IMR-90 (cell line): ENCODE results near the gene OBP2B. TPM values are rescaled to one million over a fixed set of nuclear protein-coding genes. Genes with fewer than 3 reads are reported as not detected.

ENCODE experiments used
- ATAC-seq: fragments of 200-7000 bp; cut with Tn5 transposase; 2 replicates; pipeline ENCODE4 v1.9.1; 2020; ENCODE audit warnings: low read depth, mild to moderate bottlenecking, moderate library complexity
- BruUV-seq: library from RNA; stranded (reverse); fragments of 400-500 nt; replicated peaks from 2 replicates; lab custom pipeline; 2021; lab: Mats Ljungman, UMichigan
- CTCF ChIA-PET: fragments of 300-600 bp; formaldehyde crosslinking; extraction: SDS; loops from one replicate; lab custom pipeline; 2021; ENCODE audit warnings: antibody characterized with exemption; lab: Yijun Ruan, JAX
- POLR2A ChIA-PET: fragments of 300-600 bp; sonication (Branson Sonifier 250); formaldehyde crosslinking; loops from one replicate; lab custom pipeline; 2022; ENCODE audit warnings: antibody characterized with exemption; ENCODE audit not compliant: unreplicated experiment; lab: Charles Lee
- DNase-seq: peaks from one replicate; pipeline ENCODE4 v3.0.0; 2013
- H2AFZ ChIP-seq: replicated peaks from 2 replicates; pipeline ENCODE3; 2013; ENCODE audit warnings: low read length, mild to moderate bottlenecking; ENCODE audit not compliant: poor library complexity
- H2AK5ac ChIP-seq: 2 replicates; pipeline ENCODE4 v1.6.1; 2013; ENCODE audit warnings: low read depth, low read length, inconsistent platforms
- H2AK9ac ChIP-seq: replicated peaks from 2 replicates; pipeline ENCODE3; 2013; ENCODE audit warnings: mild to moderate bottlenecking, low read depth, low read length, moderate library complexity; ENCODE audit not compliant: poor library complexity
- H2BK120ac ChIP-seq: 2 replicates; pipeline ENCODE4 v1.6.1; 2013; ENCODE audit warnings: low read depth, low read length, inconsistent platforms
- H2BK15ac ChIP-seq: 3 replicates; pipeline ENCODE4 v1.6.1; 2013; ENCODE audit warnings: low read depth, low read length, inconsistent platforms
- H2BK20ac ChIP-seq: 2 replicates; pipeline ENCODE4 v1.6.1; 2013; ENCODE audit warnings: low read depth, mild to moderate bottlenecking, inconsistent platforms, low read length, moderate library complexity
- H2BK5ac ChIP-seq: 2 replicates; pipeline ENCODE4 v1.6.1; 2013; ENCODE audit warnings: mild to moderate bottlenecking, low read depth, low read length, inconsistent platforms; ENCODE audit not compliant: poor library complexity, severe bottlenecking
- H3K14ac ChIP-seq: replicated peaks from 2 replicates; pipeline ENCODE4 v1.6.1; 2013; ENCODE audit warnings: low read depth, low read length, inconsistent platforms
- H3K18ac ChIP-seq: 2 replicates; pipeline ENCODE4 v1.6.1; 2013; ENCODE audit warnings: low read depth, low read length, control low read depth
- H3K23ac ChIP-seq: 2 replicates; pipeline ENCODE4 v1.6.1; 2013; ENCODE audit warnings: low read depth, low read length, inconsistent platforms
- H3K27ac ChIP-seq: 2 replicates; pipeline ENCODE4 v1.5.1; 2013; ENCODE audit warnings: mild to moderate bottlenecking, control low read depth, low read length; ENCODE audit not compliant: insufficient read depth
- H3K27me3 ChIP-seq: 2 replicates; pipeline ENCODE4 v1.6.1; 2013; ENCODE audit warnings: low read length; ENCODE audit not compliant: control insufficient read depth, insufficient read depth
- H3K36me3 ChIP-seq: 2 replicates; pipeline ENCODE4 v1.6.1; 2013; ENCODE audit warnings: low read length, mixed read lengths; ENCODE audit not compliant: control insufficient read depth, insufficient read depth
- H3K4ac ChIP-seq: 2 replicates; pipeline ENCODE4 v1.6.1; 2013; ENCODE audit warnings: low read depth, low read length, inconsistent platforms
- H3K4me1 ChIP-seq: 2 replicates; pipeline ENCODE4 v1.6.1; 2013; ENCODE audit warnings: low read length, mixed read lengths; ENCODE audit not compliant: control insufficient read depth, insufficient read depth
- H3K4me2 ChIP-seq: 2 replicates; pipeline ENCODE4 v1.6.1; 2013; ENCODE audit warnings: low read depth, mild to moderate bottlenecking, control low read depth, low read length, moderate library complexity
- H3K4me3 ChIP-seq: 2 replicates; pipeline ENCODE4 v1.5.1; 2013; ENCODE audit warnings: low read depth, mild to moderate bottlenecking, control low read depth, low read length, moderate library complexity; ENCODE audit not compliant: insufficient read depth
- H3K56ac ChIP-seq: 2 replicates; pipeline ENCODE4 v1.6.1; 2013; ENCODE audit warnings: low read length, inconsistent platforms; ENCODE audit not compliant: insufficient read depth; ENCODE audit errors: extremely low read depth
- H3K79me1 ChIP-seq, 2 experiments: 2 replicates each; pipeline ENCODE4 v1.6.1; 2013; ENCODE audit warnings: low read length in 2 of 2, inconsistent platforms in 1 of 2, low read depth in 1 of 2
- H3K9ac ChIP-seq: 2 replicates; pipeline ENCODE4 v1.6.1; 2013; ENCODE audit warnings: low read depth, low read length, control low read depth
- H3K9me1 ChIP-seq: 2 replicates; pipeline ENCODE4 v1.6.1; 2013; ENCODE audit warnings: low read length, inconsistent platforms; ENCODE audit not compliant: insufficient read depth
- H3K9me3 ChIP-seq: 2 replicates; pipeline ENCODE4 v1.6.1; 2013; ENCODE audit warnings: low read length; ENCODE audit not compliant: control insufficient read depth, insufficient read depth
- H4K20me1 ChIP-seq: 2 replicates; pipeline ENCODE4 v1.6.1; 2013; ENCODE audit warnings: low read length, inconsistent platforms; ENCODE audit not compliant: insufficient read depth
- H4K5ac ChIP-seq: 2 replicates; pipeline ENCODE4 v1.6.1; 2013; ENCODE audit warnings: mild to moderate bottlenecking, low read depth, low read length, control low read depth
- H4K8ac ChIP-seq, 2 experiments: 2 replicates each; pipeline ENCODE4 v1.6.1; 2013; ENCODE audit warnings: low read depth in 2 of 2, low read length in 2 of 2, control low read depth in 1 of 2, inconsistent platforms in 1 of 2
- H4K91ac ChIP-seq: 2 replicates; pipeline ENCODE4 v1.6.1; 2013; ENCODE audit warnings: low read depth, low read length, inconsistent platforms; ENCODE audit not compliant: insufficient read depth
- MAFK ChIP-seq: IDR thresholded peaks from 2 replicates; pipeline ENCODE4 v1.6.1; 2012; ENCODE audit warnings: low read depth, low read length, improper control_type of control experiment
- NFE2L2 ChIP-seq: fragments of 150-350 bp; IDR thresholded peaks from 2 replicates; pipeline ENCODE4 v1.6.1; 2016; ENCODE audit warnings: low read depth, mild to moderate bottlenecking, low read length
- WGBS, 2 experiments: methylation state at CpG; one replicate each; pipeline versions ENCODE4 v1.1.5 to v1.1.7; 2013; ENCODE audit warnings: missing lambda C conversion rate in 2 of 2; ENCODE audit not compliant: insufficient read length in 1 of 2; ENCODE audit errors: extremely low coverage in 2 of 2; 5-methylcytosine and 5-hydroxymethylcytosine counted together
- dilution Hi-C: fragments of 300-500 bp; cut with HindIII; formaldehyde crosslinking; loops from one replicate; pipeline ENCODE4 v1.14.3; 2018; ENCODE audit warnings: low sequenced_read_pairs; ENCODE audit not compliant: unreplicated experiment
- in situ Hi-C: fragments of 300-500 bp; cut with MboI; formaldehyde crosslinking; loops from 3 replicates; pipeline ENCODE4 v1.14.3; 2019; ENCODE audit warnings: low sequenced_read_pairs, inconsistent platforms, mixed read lengths
- intact Hi-C: fragments of 100-400 bp; cut with micrococcal nuclease; formaldehyde crosslinking; loops from 2 replicates; pipeline ENCODE4 v1.10.0; 2022
- polyA plus RNA-seq, 3 experiments: library from polyadenylated mRNA; depleted of rRNA; stranded (reverse); fragments of >200 nt; gene quantifications; 2 replicates each; pipeline ENCODE4 v1.2.3, GENCODE V29; 2012; ENCODE audit warnings: low replicate concordance in 1 of 3
- total RNA-seq: library from RNA; depleted of rRNA; stranded (reverse); fragments of >200 nt; gene quantifications from 2 replicates; pipeline ENCODE4 v1.2.3, GENCODE V29; 2012
- TF ChIP-seq, protein P1 (sequence below): fragments of 150-350 bp; IDR thresholded peaks from 2 replicates; pipeline ENCODE4 v1.6.1; 2017; ENCODE audit warnings: mild to moderate bottlenecking, antibody characterized with exemption, low read length, low read depth

The OBP2B gene
- total and polyA plus RNA-seq, 2 of the 4 experiments (the other 2 are of a cell fraction) = not detected

DNA sequence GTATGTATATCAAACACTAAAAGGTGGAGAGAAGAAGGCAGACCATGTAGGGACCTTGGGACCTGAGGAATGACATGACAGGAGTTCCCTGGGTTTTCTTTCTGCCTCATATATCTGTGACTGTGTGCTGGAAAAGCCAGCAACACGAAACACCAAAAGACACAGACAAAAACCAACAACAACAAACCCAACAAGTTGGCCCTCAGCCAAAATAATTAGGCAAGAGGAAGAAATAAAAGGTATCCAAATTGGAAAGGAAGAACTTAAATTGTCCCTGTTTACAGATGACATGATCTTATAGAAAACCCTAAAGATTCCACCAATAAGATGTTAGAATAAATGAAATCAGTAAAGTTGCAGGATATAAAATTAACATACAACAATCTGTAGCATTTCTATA is 44.2 kb upstream of the OBP2B start:
- dilution Hi-C loops = no loop called here
- H3K18ac ChIP-seq = no peak overlapping the region
- no peak overlapping the region for H4K91ac ChIP-seq
- no peaks in the 10 kb centered on the region for H3K4me1 ChIP-seq
- no peak overlapping the region for H4K8ac ChIP-seq
- CTCF ChIA-PET = interaction anchor here (1.2 kb wide), 1 partner anchor 14 kb away, joined by 3 read pairs; no protein-coding TSS in a partner anchor
- ATAC-seq = no peak
- no peaks in the 10 kb centered on the region for H3K79me1 ChIP-seq
- no peak overlapping the region for H3K9ac ChIP-seq
- no peak overlapping the region for H2BK15ac ChIP-seq
- H3K56ac ChIP-seq = no peak overlapping the region
- no peak overlapping the region for H3K14ac ChIP-seq
- no peak for TF ChIP-seq MAFK
- TF ChIP-seq, protein P1, sequence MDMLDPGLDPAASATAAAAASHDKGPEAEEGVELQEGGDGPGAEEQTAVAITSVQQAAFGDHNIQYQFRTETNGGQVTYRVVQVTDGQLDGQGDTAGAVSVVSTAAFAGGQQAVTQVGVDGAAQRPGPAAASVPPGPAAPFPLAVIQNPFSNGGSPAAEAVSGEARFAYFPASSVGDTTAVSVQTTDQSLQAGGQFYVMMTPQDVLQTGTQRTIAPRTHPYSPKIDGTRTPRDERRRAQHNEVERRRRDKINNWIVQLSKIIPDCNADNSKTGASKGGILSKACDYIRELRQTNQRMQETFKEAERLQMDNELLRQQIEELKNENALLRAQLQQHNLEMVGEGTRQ = no peak
- no peak for TF ChIP-seq NFE2L2
- peaks cover 21% of the 10 kb centered on the region for H3K27me3 ChIP-seq
- H2AK9ac ChIP-seq = no peak overlapping the region
- no peaks in the 10 kb centered on the region for H3K9me3 ChIP-seq
- no peak for DNase-seq
- no TSS peak for BruUV-seq
- H3K4ac ChIP-seq = no peak overlapping the region
- intact Hi-C loops = no loop called here
- H3K27ac ChIP-seq = no peak overlapping the region
- no peak overlapping the region for H3K4me3 ChIP-seq
- in situ Hi-C loops = no loop called here
- no peak overlapping the region for H2BK20ac ChIP-seq
- no peak overlapping the region for H2AFZ ChIP-seq
- H3K9me1 ChIP-seq = no peaks in the 10 kb centered on the region
- no peak overlapping the region for H4K5ac ChIP-seq
- H3K23ac ChIP-seq = no peak overlapping the region
- no peak overlapping the region for H3K4me2 ChIP-seq
- no CpG with 5 or more reads among the region's 1 CpG for WGBS, 2 experiments
- H4K20me1 ChIP-seq = no peaks in the 10 kb centered on the region
- POLR2A ChIA-PET = no interaction called here
- no peaks in the 10 kb centered on the region for H3K36me3 ChIP-seq
- no peak overlapping the region for H2AK5ac ChIP-seq
- no peak overlapping the region for H2BK120ac ChIP-seq
- no peak overlapping the region for H2BK5ac ChIP-seq
